ENCODE results near the gene TAS2R39.

GRCh38 chr7:143221737-143222136, 38.5 kb downstream of the TAS2R39 start, which contains the start of gene TAS2R40:
- TF ChIP-seq EP300 (conservative IDR thresholded peaks at IDR 0.05; ENCODE audit: poor library complexity, severe bottlenecking) (no peak), CTCF (IDR thresholded peaks at IDR 0.05; ENCODE audit: poor library complexity, severe bottlenecking) (no peak), EZH2 (IDR thresholded peaks at IDR 0.05; ENCODE audit: borderline replicate concordance, insufficient read depth, low read length, poor library complexity, severe bottlenecking) (no peak), RAD21 (conservative IDR thresholded peaks at IDR 0.05) (no peak)
